PC-9 (cell line): ENCODE results near the gene SLC25A1.

Experiments
- CTCF ChIP-seq: fragments of 200-600 bp; sonication (generic); conservative IDR thresholded peaks from 2 replicates; pipeline ENCODE4 v1.6.1; 2017; ENCODE audit warnings: mixed run types, antibody characterized with exemption, mild to moderate bottlenecking, moderate library complexity
- EZH2 ChIP-seq: fragments of 200-600 bp; sonication (generic); IDR thresholded peaks from 2 replicates; pipeline ENCODE4 v1.8.0; 2017; ENCODE audit warnings: antibody characterized with exemption, low read depth

DNA sequence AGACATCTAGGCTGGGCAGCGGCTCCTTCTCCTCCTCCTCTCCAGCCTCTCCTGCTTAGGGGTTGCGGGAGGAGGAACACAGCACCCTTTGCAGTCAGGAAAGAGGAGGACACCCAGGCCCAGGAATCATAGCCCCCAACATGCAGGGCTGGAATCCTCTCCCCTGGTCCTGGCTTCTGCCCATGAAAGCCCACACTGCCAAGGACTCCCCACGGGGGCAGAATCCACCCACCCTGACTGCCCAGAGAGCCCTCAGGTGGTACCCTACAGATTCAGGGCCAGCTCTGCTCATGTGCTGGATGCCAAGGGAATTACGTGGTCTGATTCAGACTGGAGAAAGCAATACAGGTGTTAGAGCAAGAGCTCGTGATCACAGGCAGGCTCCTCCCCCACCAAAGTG lies 38.6 kb downstream of the SLC25A1 start:
- TF ChIP-seq CTCF, result no peak
- TF ChIP-seq EZH2, result no peak
